Neural cell (in vitro differentiated cells): ENCODE measurements around the gene TMED3.

Experiments used
- CTCF ChIP-seq: fragments of 450-650 bp; IDR thresholded peaks from 2 replicates; pipeline ENCODE4 v1.5.1; 2014; ENCODE audit warnings: antibody characterized with exemption, mild to moderate bottlenecking, moderate library complexity; ENCODE audit not compliant: poor library complexity, severe bottlenecking
- EP300 ChIP-seq: fragments of 450-650 bp; conservative IDR thresholded peaks from 2 replicates; pipeline ENCODE4 v1.6.1; 2014; ENCODE audit warnings: antibody characterized with exemption, mild to moderate bottlenecking, moderate library complexity; ENCODE audit not compliant: poor library complexity, severe bottlenecking
- MXI1 ChIP-seq: fragments of 450-650 bp; conservative IDR thresholded peaks from 2 replicates; pipeline ENCODE4 v1.6.1; 2014; ENCODE audit warnings: antibody characterized with exemption, mild to moderate bottlenecking; ENCODE audit not compliant: poor library complexity, severe bottlenecking

- no peak for TF ChIP-seq CTCF
- TF ChIP-seq EP300: no peak
- TF ChIP-seq MXI1: no peak
Observed at GRCh38 chr15:79311901-79312553, 1.1 kb downstream of the TMED3 start.
